Testis (tissue), 2 donors: Measurements from ENCODE around the gene FPR3.

Source experiments
- CTCF ChIP-seq, 3 experiments: fragments of 450-650 bp in 2 of 3; fragments of 200-600 bp in 1 of 3; sonication (generic) in 1 of 3; IDR thresholded peaks; one replicate each; pipeline ENCODE4 v1.5.1; 2016 to 2019; ENCODE audit warnings: antibody characterized with exemption in 3 of 3, mild to moderate bottlenecking in 2 of 3, moderate library complexity in 1 of 3
- POLR2A ChIP-seq: fragments of 450-650 bp; IDR thresholded peaks from one replicate; pipeline ENCODE4 v1.6.1; 2017; ENCODE audit warnings: antibody characterized with exemption, mild to moderate bottlenecking, moderate library complexity

GRCh38 chr19:51800473-51801244, 5.7 kb downstream of the FPR3 start:
- TF ChIP-seq CTCF (IDR thresholded peaks at IDR 0.05) (no peak), POLR2A (no peak)
